ENCODE measurements around the gene POLR3K. TPM values are rescaled to one million over a fixed set of nuclear protein-coding genes. Genes with fewer than 3 reads are reported as not detected.

The POLR3K gene
- total and polyA plus RNA-seq, 4 experiments from 2014 or later: 19.9 to 43.1 (median 31.6) TPM

DNA sequence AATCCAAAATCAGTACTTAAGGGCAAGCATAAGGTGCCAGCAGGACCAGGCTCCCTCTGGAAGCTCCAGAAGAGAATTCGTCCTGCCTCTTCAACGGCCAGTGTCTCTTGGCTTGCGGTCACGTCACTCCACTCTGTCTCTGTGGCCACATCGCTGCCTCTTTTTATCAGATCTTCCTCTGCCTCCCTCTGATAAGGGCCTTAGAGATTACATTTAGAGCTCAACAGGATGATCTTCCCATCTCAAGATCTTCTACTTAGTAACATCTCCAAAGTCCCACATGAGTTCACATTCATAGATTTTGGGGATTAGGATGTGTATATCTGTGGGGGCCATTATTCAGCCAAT lies 41.5 kb upstream of the POLR3K start:
- CTCF ChIA-PET (ENCODE audit: partially characterized antibody): interaction anchor here (1.2 to 6.4 kb wide), 4 partner anchors 11 to 55 kb away, joined by 3 to 165 read pairs (median 23); no protein-coding TSS in a partner anchor
- Histone ChIP-seq H3K27ac (ENCODE audit: low read depth, low read length) (no peak overlapping the region), H3K27me3 (ENCODE audit: insufficient read depth, low read length) (no peaks in the 10 kb centered on the region), H3K9me3 (ENCODE audit: control insufficient read depth in 1 of 2, low read length in 2 of 2) (no peaks in the 10 kb centered on the region), H3K4me1 (ENCODE audit: insufficient read depth, low read length) (no peaks in the 10 kb centered on the region), H3K4me3 (ENCODE audit: low read length in 2 of 2) (no peak overlapping the region), H3K36me3 (ENCODE audit: insufficient read depth, low read length) (peaks cover 5% of the 10 kb centered on the region)
- Mint-ChIP-seq H3K27me3 (no peaks in the 10 kb centered on the region), H3K36me3 (peaks cover 0 to 12% of the 10 kb centered on the region in 2 donors), H3K9me3 (no peaks in the 10 kb centered on the region), H3K4me3 (no peak overlapping the region), H3K4me1 (peaks cover 3 to 6% (median 4%) of the 10 kb centered on the region in 4 donors), H3K27ac (no peak overlapping the region)
- intact Hi-C loops (cut with micrococcal nuclease): no loop called here
- DNase-seq: no peak
- POLR2A ChIA-PET (ENCODE audit: partially characterized antibody): interaction anchor here (1.0 kb wide), 1 partner anchor 29 kb away, joined by 3 read pairs; no protein-coding TSS in a partner anchor

DNA sequence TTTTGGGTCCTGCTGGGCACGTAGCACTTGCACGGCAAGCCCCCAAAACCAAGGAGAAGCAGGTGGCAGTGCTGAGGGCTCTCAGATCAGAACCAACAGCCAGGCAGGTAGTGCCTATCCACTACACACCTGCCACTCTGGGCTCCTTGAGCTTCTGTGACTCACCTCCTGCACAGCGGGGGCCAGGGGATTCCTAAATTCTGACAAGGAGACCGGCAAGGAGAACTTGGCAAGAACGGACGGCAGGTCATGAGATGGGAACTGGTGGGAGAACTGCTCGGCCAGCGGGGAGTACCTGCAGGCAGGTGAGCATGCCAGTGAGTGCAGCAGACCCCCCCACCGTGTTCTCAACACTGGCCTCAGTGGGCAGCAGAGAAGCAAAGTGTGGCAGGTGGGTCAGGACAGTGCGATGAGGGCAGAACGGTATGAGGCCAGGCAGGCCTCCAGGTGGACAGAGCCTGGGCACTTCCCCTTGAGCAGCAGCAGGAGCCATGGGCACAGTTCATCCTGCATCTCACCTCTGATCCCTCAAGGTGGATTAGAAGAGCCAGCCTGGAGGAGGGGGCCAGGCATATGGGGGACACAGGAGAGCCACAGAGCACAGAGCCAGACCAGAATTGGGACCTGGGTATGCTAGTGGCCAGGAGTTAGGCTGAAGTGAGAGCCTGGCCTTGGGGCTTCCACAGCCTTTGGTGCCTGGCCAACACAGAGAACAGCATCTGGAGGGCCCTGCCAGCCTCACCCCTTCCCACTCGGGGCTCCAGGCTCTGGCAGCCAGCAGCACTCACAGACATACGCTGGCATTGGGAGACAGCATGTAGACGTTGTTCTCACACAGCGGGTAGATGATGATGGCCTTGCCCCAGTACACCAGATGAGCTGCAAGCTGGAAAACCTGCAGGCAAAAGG lies 39.3 kb upstream of the POLR3K start:
- H3K27me3 Mint-ChIP-seq: no peaks in the 10 kb centered on the region
- H3K27ac Mint-ChIP-seq: peak overlapping the region in 1 of 7 donors; percentile 84
- H3K36me3 Mint-ChIP-seq: peaks cover 0 to 15% of the 10 kb centered on the region in 2 donors
- Histone ChIP-seq H3K36me3 (ENCODE audit: insufficient read depth, low read length) (peaks cover 7% of the 10 kb centered on the region), H3K9me3 (ENCODE audit: control insufficient read depth in 1 of 2, low read length in 2 of 2) (no peaks in the 10 kb centered on the region), H3K4me1 (ENCODE audit: insufficient read depth, low read length) (no peaks in the 10 kb centered on the region), H3K27me3 (ENCODE audit: insufficient read depth, low read length) (no peaks in the 10 kb centered on the region), H3K27ac (ENCODE audit: low read depth, low read length) (no peak overlapping the region), H3K4me3 (ENCODE audit: low read length in 2 of 2) (no peak overlapping the region)
- no peak for DNase-seq
- ChIA-PET CTCF (ENCODE audit: partially characterized antibody) (interaction anchor here (6.4 kb wide), 1 partner anchor 14 kb away, joined by 42 read pairs; no protein-coding TSS in a partner anchor), POLR2A (ENCODE audit: partially characterized antibody) (no interaction called here)
- H3K4me3 Mint-ChIP-seq: no peak overlapping the region
- intact Hi-C loops (cut with micrococcal nuclease): no loop called here
- H3K9me3 Mint-ChIP-seq: no peaks in the 10 kb centered on the region
- peaks cover 3 to 6% (median 4%) of the 10 kb centered on the region in 4 donors for H3K4me1 Mint-ChIP-seq

DNA sequence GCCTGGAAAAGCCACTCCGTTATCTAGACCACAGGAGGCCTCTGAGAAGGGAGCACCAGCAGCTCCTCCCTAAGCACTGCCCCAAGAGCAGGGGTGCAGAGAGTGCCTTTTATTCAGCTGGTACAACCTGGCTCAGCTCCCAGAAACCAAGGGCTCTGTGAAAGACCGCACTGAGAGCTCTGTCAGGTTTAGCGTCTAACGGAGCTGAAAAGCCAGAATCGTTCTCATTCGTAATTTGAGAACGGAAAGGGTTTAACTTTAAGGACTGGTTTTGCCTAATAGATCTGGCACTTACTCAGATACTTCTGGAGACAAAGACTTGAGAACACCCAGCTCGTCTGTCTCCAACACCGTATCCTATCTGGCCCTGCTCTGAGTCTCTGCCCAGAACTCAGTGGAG lies 38.1 kb upstream of the POLR3K start:
- Histone ChIP-seq H3K36me3 (ENCODE audit: insufficient read depth, low read length) (peaks cover 4% of the 10 kb centered on the region), H3K4me1 (ENCODE audit: insufficient read depth, low read length) (no peaks in the 10 kb centered on the region), H3K27me3 (ENCODE audit: insufficient read depth, low read length) (no peaks in the 10 kb centered on the region), H3K27ac (ENCODE audit: low read depth, low read length) (no peak overlapping the region), H3K9me3 (ENCODE audit: control insufficient read depth in 1 of 2, low read length in 2 of 2) (no peaks in the 10 kb centered on the region), H3K4me3 (ENCODE audit: low read length in 2 of 2) (no peak overlapping the region)
- ChIA-PET POLR2A (ENCODE audit: partially characterized antibody) (interaction anchor here (0.5 to 1.7 kb wide), 4 partner anchors 12 to 39 kb away, joined by 3 to 4 read pairs (median 3); partner anchors contain the start of genes POLR3K and SNRNP25), CTCF (ENCODE audit: partially characterized antibody) (interaction anchor here (2.4 kb wide), 1 partner anchor 25 kb away, joined by 12 read pairs; no protein-coding TSS in a partner anchor)
- Mint-ChIP-seq H3K4me1 (no peaks in the 10 kb centered on the region), H3K4me3 (no peak overlapping the region), H3K36me3 (peaks cover 0 to 17% of the 10 kb centered on the region in 2 donors), H3K27ac (no peak overlapping the region), H3K9me3 (no peaks in the 10 kb centered on the region), H3K27me3 (no peaks in the 10 kb centered on the region)
- intact Hi-C loops (cut with micrococcal nuclease): no loop called here
- no peak for DNase-seq

DNA sequence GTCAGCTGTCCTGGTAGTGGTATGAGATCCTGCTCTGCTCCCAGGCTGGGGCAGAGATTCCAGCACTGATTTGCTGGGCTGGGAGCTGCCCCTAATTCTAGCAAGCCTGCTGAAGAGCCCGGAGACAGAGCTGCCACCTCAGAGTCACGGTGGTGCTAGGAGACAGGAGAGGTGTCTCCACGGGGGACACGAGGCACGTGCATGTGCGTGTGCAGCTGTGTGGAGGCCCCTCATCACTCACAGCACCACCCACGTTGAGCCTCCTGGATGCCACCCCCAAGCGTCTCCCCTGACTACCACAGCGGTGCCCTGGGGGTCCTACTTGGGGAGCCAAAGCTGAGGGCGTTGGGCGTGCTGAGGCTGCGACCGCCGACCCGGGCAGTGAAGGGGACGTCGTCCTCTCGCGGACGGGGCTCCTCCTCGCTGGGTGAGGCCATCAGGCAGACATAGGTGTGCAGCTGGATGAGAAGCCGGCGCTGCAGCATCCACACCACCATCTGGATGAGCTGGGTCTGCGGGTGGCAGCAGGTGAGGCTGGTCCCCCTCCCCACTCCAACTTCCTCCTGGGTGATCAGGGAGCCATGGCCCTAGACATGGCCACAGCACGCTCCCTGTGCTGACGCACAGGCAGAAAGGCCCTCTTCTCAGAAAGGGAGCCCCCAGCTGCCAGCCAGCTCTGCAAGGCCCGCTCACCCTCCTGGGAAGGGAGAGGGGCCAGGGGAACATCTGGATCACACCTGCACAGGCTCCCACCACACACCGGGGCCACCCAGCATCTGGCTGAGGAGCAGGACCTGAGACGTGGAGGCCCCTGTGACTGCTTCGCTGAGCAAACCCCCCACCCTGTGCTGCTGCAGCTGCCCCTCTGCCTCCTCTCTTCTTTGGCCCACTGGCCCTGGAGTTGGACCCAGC lies 36.2 kb upstream of the POLR3K start:
- Mint-ChIP-seq H3K27me3 (no peaks in the 10 kb centered on the region), H3K27ac (no peak overlapping the region), H3K4me3 (no peak overlapping the region), H3K36me3 (peaks cover 4 to 28% of the 10 kb centered on the region in 2 donors), H3K9me3 (no peaks in the 10 kb centered on the region), H3K4me1 (peaks cover 2 to 6% (median 4%) of the 10 kb centered on the region in 4 donors)
- Histone ChIP-seq H3K9me3 (ENCODE audit: control insufficient read depth in 1 of 2, low read length in 2 of 2) (no peaks in the 10 kb centered on the region), H3K4me1 (ENCODE audit: insufficient read depth, low read length) (peaks cover 8% of the 10 kb centered on the region), H3K4me3 (ENCODE audit: low read length in 2 of 2) (no peak overlapping the region), H3K27me3 (ENCODE audit: insufficient read depth, low read length) (no peaks in the 10 kb centered on the region), H3K27ac (ENCODE audit: low read depth, low read length) (no peak overlapping the region), H3K36me3 (ENCODE audit: insufficient read depth, low read length) (peaks cover 4% of the 10 kb centered on the region)
- POLR2A ChIA-PET (ENCODE audit: partially characterized antibody): interaction anchor here (0.5 kb wide), 1 partner anchor 179 kb away, joined by 3 read pairs; no protein-coding TSS in a partner anchor
- DNase-seq: no peak
- intact Hi-C loops (cut with micrococcal nuclease): no loop called here
- CTCF ChIA-PET (ENCODE audit: partially characterized antibody): interaction anchor here (1.1 to 2.4 kb wide), 2 partner anchors 17 to 24 kb away, joined by 3 to 12 read pairs; no protein-coding TSS in a partner anchor

DNA sequence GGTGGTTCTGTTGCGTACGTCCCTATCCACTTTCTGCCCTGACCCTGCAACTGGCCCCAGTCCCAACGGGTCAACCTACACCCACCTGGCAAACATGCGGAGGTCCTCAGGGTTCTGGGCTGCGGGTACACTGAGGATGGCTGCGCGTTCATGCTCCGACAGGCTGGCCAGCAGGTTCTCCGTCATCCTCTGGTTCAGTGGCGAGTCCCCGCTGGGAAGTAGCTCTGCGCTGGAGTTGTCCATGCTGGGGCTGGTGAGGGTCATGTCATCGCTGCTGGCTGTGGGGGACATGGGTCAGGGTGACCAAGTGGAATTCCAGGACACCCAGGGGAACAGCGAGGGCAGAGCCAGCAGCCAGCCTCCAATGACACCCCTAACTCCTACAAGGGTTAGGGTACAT lies 35.2 kb upstream of the POLR3K start:
- Histone ChIP-seq H3K4me3 (ENCODE audit: low read length in 2 of 2) (no peak overlapping the region), H3K27me3 (ENCODE audit: insufficient read depth, low read length) (no peaks in the 10 kb centered on the region), H3K27ac (ENCODE audit: low read depth, low read length) (no peak overlapping the region), H3K9me3 (ENCODE audit: control insufficient read depth in 1 of 2, low read length in 2 of 2) (no peaks in the 10 kb centered on the region), H3K4me1 (ENCODE audit: insufficient read depth, low read length) (peaks cover 18% of the 10 kb centered on the region), H3K36me3 (ENCODE audit: insufficient read depth, low read length) (peaks cover 4% of the 10 kb centered on the region)
- ChIA-PET POLR2A (ENCODE audit: partially characterized antibody) (no interaction called here), CTCF (ENCODE audit: partially characterized antibody) (interaction anchor here (1.1 kb wide), 1 partner anchor 18 kb away, joined by 3 read pairs; no protein-coding TSS in a partner anchor)
- intact Hi-C loops (cut with micrococcal nuclease): no loop called here
- Mint-ChIP-seq H3K4me3 (no peak overlapping the region), H3K36me3 (peaks cover 4 to 34% of the 10 kb centered on the region in 2 donors), H3K27me3 (no peaks in the 10 kb centered on the region), H3K27ac (no peak overlapping the region), H3K9me3 (no peaks in the 10 kb centered on the region), H3K4me1 (peaks cover 9 to 16% (median 13%) of the 10 kb centered on the region in 4 donors)
- DNase-seq: no peak

DNA sequence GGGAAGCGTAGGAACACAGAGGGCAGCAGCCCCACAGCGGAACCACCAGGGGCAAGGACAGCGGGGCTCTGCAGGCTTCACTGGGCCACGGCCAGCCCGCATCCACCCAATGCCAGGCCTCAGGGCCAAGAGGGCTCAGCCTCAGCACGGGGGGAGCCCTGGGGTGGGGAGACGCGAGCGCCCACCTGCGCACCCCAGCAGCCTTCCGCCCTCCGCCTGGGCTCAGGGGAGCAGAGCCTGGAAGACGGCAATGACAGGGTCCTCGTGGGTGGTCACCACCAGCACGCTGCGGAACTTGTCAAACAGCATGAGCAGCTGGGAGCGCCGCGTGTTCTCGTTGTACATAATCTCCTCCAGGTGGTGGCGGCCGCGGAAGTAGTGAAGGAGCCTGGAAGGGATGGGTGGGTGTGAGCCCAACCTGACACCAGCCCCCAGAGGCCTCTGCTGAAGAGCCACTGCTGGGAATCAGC lies 33.1 kb upstream of the POLR3K start:
- no peaks in the 10 kb centered on the region for H3K9me3 Mint-ChIP-seq
- H3K36me3 Mint-ChIP-seq: peaks cover 4 to 35% of the 10 kb centered on the region in 2 donors
- Histone ChIP-seq H3K4me1 (ENCODE audit: insufficient read depth, low read length) (peaks cover 20% of the 10 kb centered on the region), H3K27ac (ENCODE audit: low read depth, low read length) (no peak overlapping the region), H3K36me3 (ENCODE audit: insufficient read depth, low read length) (peaks cover 4% of the 10 kb centered on the region), H3K27me3 (ENCODE audit: insufficient read depth, low read length) (no peaks in the 10 kb centered on the region), H3K4me3 (ENCODE audit: low read length in 2 of 2) (no peak overlapping the region), H3K9me3 (ENCODE audit: control insufficient read depth in 1 of 2, low read length in 2 of 2) (no peaks in the 10 kb centered on the region)
- peaks cover 10 to 26% (median 19%) of the 10 kb centered on the region in 4 donors for H3K4me1 Mint-ChIP-seq
- H3K4me3 Mint-ChIP-seq: no peak overlapping the region
- ChIA-PET CTCF (ENCODE audit: partially characterized antibody) (interaction anchor here (0.8 to 1.4 kb wide), 3 partner anchors 10 to 21 kb away, joined by 4 to 5 read pairs (median 4); no protein-coding TSS in a partner anchor), POLR2A (ENCODE audit: partially characterized antibody) (no interaction called here)
- no peak overlapping the region for H3K27ac Mint-ChIP-seq
- DNase-seq: no peak
- H3K27me3 Mint-ChIP-seq: no peaks in the 10 kb centered on the region
- intact Hi-C loops (cut with micrococcal nuclease): no loop called here

Measured in CD4-positive, alpha-beta memory T cell (primary cell).